Activated T-helper 1 cell treated with Interleukin-2 at 50 U/mL for 16 hours (primary cell): Measurements from ENCODE around the gene PPARGC1A.

Experiments used
- DNase-seq: peaks from one replicate; pipeline ENCODE4 v3.0.0-alpha.2; 2020; ENCODE audit warnings: low read depth

Gene PPARGC1A

GRCh38 chr4:23770011-23770410 is 119.8 kb downstream of the PPARGC1A start:
- DNase-seq, result no peak

GRCh38 chr4:23769406-23769805 is 120.4 kb downstream of the PPARGC1A start:
- DNase-seq, result no peak

- no peak for DNase-seq
These were observed 121.3 kb downstream of the PPARGC1A start for GRCh38 chr4:23768541-23768940.

GRCh38 chr4:23766344-23766743 is 123.5 kb downstream of the PPARGC1A start:
- DNase-seq, result no peak

- no peak for DNase-seq
These were observed 126.3 kb downstream of the PPARGC1A start for GRCh38 chr4:23763559-23763958.

- DNase-seq, result no peak
These were observed 127.3 kb downstream of the PPARGC1A start for GRCh38 chr4:23762551-23762950.

GRCh38 chr4:23759066-23759465 is 130.8 kb downstream of the PPARGC1A start:
- DNase-seq, result no peak

- no peak for DNase-seq
These were observed 135.2 kb downstream of the PPARGC1A start for GRCh38 chr4:23754688-23755087.

- no peak for DNase-seq
These were observed 139.7 kb downstream of the PPARGC1A start for GRCh38 chr4:23750125-23750524.

- no peak for DNase-seq
These were observed 142.5 kb downstream of the PPARGC1A start for GRCh38 chr4:23747281-23747735.

- DNase-seq, result no peak
These were observed 143.2 kb downstream of the PPARGC1A start for GRCh38 chr4:23746672-23747071.

- DNase-seq, result no peak
These were observed 143.8 kb downstream of the PPARGC1A start for GRCh38 chr4:23746027-23746426.

- DNase-seq, result no peak
These were observed 144.5 kb downstream of the PPARGC1A start for GRCh38 chr4:23745377-23745776.
